Activated CD4-positive, alpha-beta T cell treated with anti-CD3 and anti-CD28 coated beads for 36 hours (primary cell): ENCODE results near the gene POGLUT2. TPM values are rescaled to one million over a fixed set of nuclear protein-coding genes. Genes with fewer than 3 reads are reported as not detected.
"Not testable (repeated sequence)": the region's sequence is repeated elsewhere in the genome, so short reads cannot be mapped to it uniquely, and the experiment has no call there.

Source experiments
- ATAC-seq: fragments of 200-7000 bp; cut with Tn5 transposase; one replicate; pipeline ENCODE4 v1.10.0; 2021; ENCODE audit warnings: mild to moderate bottlenecking, moderate library complexity
- CTCF ChIA-PET: fragments of 350-600 bp; sonication (Branson Sonifier 250); formaldehyde crosslinking; loops from one replicate; lab custom pipeline; 2021; ENCODE audit warnings: antibody characterized with exemption; lab: Charles Lee
- POLR2A ChIA-PET: fragments of 350-600 bp; sonication (Branson Sonifier 250); formaldehyde crosslinking; loops from one replicate; lab custom pipeline; 2021; ENCODE audit warnings: antibody characterized with exemption, inconsistent platforms; lab: Charles Lee
- DNase-seq: peaks from one replicate; pipeline ENCODE4 v3.0.0-alpha.2; 2020
- H3K27ac Mint-ChIP-seq: one replicate; pipeline ENCODE4 v1.8.0; 2021; ENCODE audit warnings: mixed read lengths
- H3K27me3 Mint-ChIP-seq: one replicate; pipeline ENCODE4 v1.8.0; 2021; ENCODE audit warnings: mixed read lengths
- H3K36me3 Mint-ChIP-seq: one replicate; pipeline ENCODE4 v1.8.0; 2021; ENCODE audit warnings: low read depth, mixed read lengths
- H3K4me1 Mint-ChIP-seq: one replicate; pipeline ENCODE4 v1.8.0; 2021; ENCODE audit warnings: mixed read lengths
- H3K4me3 Mint-ChIP-seq: one replicate; pipeline ENCODE4 v1.8.0; 2021; ENCODE audit warnings: mild to moderate bottlenecking, moderate library complexity, mixed read lengths
- H3K9me3 Mint-ChIP-seq: one replicate; pipeline ENCODE4 v1.8.0; 2021; ENCODE audit warnings: low read depth, mixed read lengths
- intact Hi-C, 2 experiments: fragments of 100-400 bp; cut with DNase I in 1 of 2; cut with micrococcal nuclease in 1 of 2; formaldehyde crosslinking; loops; one replicate each; pipeline versions ENCODE4 v1.14.2 to v1.15.1; 2022 to 2024; cut with DNase I, micrococcal nuclease
- total RNA-seq, 2 experiments: library from RNA; stranded (reverse); gene quantifications; one replicate each; pipeline ENCODE4 v1.2.3, GENCODE V29; 2021

The POGLUT2 gene
- total RNA-seq, 2 experiments from 2014 or later: 3.3 to 3.7 TPM

DNA sequence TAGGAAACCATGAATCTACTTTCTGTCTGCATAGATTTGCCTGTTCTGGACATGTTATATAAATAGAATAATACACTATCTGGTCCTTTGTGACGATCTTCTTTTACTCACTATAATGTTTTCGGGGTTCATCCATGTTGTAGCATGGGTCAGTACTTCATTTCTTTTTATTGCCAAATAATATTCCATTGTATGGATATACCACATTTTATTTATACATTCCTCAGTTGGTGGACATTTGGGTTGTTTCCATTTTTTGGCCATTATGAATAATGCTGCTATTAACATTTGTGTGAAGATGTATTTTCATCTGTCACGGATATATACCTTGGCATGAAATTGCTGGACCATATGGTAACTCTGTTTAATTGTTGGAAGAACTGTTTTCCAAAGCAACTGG is 6.9 kb upstream of the POGLUT2 start:
- intact Hi-C loops: no loop called here
- no peak for DNase-seq
- Mint-ChIP-seq H3K9me3 (no peaks in the 10 kb centered on the region), H3K27ac (no peak overlapping the region), H3K4me1 (peaks cover 18% of the 10 kb centered on the region), H3K4me3 (no peak overlapping the region), H3K27me3 (no peaks in the 10 kb centered on the region), H3K36me3 (peaks cover 21% of the 10 kb centered on the region)
- ATAC-seq: no peak
- POLR2A ChIA-PET: no interaction called here
- CTCF ChIA-PET: no interaction called here

DNA sequence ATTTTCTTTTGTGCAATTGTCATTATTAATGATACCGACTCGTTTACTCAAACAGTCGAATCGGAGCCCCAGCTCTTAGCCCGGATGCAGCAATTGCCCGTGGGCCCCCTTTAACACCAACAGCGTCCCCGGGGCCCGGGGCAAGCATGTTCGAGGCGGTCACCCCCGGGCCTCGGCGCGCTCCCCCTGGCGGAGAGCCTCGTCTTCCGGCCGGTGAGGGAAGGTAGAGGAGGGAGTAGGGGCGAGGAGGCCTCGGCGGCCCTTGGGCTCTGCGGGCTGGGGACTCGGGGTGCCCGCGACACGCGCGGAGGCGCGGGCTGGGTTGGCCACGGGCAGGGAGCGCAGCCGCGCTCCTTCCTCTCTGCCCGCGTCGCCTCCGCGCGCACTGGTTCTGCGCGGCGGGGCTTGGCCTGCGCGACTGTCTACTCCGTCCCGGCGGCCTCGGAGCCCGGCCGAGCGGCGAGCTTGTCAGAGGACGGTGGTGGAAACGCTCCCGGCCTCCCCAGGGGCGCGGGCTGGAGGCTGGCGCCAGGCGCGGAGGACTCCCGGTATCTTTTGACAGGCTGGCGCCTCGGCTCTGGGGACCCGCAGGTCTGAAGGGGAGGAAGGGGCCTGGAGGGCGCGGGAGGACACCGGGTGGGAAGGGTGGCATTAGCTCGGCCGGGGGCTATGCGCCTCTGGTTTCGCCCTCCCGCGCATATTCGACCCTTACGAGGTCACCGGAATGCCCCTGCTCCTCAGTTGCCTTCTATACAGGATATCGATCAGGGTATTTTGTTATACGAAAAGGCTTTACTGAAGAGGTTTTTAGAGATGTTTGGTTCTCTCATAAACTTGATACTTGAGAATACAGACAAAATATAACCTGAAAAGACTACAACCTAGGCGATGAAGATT is 1.6 kb upstream of the POGLUT2 start:
- intact Hi-C loops: loop anchor here (1.0 kb wide), 4 partner anchors 27 to 208 kb away; partner anchors contain the start of genes TEX30 (in 2 of the 2) and TPP2 (in 1 of the 2)
- peak; percentile 81 for ATAC-seq
- ChIA-PET CTCF (interaction anchor here (0.7 to 2.9 kb wide), 14 partner anchors 8 to 219 kb away, joined by 3 to 11 read pairs (median 3); partner anchors contain the start of genes ERCC5 and TEX30), POLR2A (interaction anchor here (1.6 kb wide), 1 partner anchor 204 kb away, joined by 6 read pairs; the partner anchor contains the start of gene TPP2)
- peak; percentile 91 for DNase-seq
- Mint-ChIP-seq H3K4me1 (peaks cover 26% of the 10 kb centered on the region), H3K36me3 (peaks cover 7% of the 10 kb centered on the region), H3K9me3 (no peaks in the 10 kb centered on the region), H3K27me3 (peaks cover 6% of the 10 kb centered on the region), H3K27ac (peak overlapping the region; percentile 73), H3K4me3 (peak overlapping the region; percentile 89)

DNA sequence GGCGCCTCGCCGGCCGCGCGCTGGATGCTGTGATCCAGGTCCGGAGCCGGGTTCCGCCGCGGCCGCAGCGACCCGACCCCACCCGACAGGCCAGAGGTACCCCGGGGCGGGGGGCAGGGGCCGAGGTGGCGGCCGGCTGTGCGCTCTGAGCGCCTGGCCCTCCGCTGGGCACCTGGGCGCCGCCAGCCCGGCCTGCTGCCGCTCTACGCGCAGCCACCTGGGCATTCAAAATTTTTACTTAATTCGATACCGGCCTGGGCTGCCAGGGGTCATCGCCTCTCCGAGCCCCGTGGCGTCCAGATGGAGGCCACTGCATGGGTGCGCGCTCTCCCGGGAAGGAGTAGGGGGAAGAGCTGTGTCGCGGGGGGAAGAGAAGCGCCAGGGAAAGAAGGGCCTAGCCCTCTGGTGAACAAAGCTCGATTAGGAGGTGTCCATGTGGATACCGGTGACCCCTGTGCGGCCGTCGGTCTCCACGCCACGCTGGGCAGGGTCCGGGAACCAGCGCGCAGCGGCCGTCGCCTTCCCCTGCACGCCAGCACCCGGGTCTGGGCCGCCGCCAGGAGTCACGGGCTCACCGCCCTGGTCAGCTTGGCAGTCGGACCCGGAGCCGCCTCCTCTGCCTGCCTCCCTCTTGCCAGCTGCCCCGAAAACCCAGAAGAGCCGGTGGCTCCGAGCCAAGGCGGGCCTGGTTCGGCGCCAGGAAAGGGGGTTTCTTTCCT is 809 bp upstream of the POGLUT2 start:
- DNase-seq (no peak), ATAC-seq (peak; percentile 4)
- ChIA-PET CTCF (interaction anchor here (0.7 to 2.9 kb wide), 9 partner anchors 9 to 204 kb away, joined by 3 to 11 read pairs (median 3); partner anchors contain the start of genes ERCC5 and TEX30), POLR2A (interaction anchor here (1.6 kb wide), 1 partner anchor 203 kb away, joined by 6 read pairs; the partner anchor contains the start of gene TPP2)
- peaks cover 5% of the 10 kb centered on the region for H3K36me3 Mint-ChIP-seq
- no peaks in the 10 kb centered on the region for H3K9me3 Mint-ChIP-seq
- H3K27me3 Mint-ChIP-seq: peaks cover 6% of the 10 kb centered on the region
- H3K27ac Mint-ChIP-seq: peak overlapping the region; percentile 73
- intact Hi-C loops: loop anchor here (1.0 kb wide), 5 partner anchors 26 to 405 kb away; partner anchors contain the start of genes TEX30 (in 2 of the 2) and TPP2 (in 2 of the 2)
- peaks cover 26% of the 10 kb centered on the region for H3K4me1 Mint-ChIP-seq
- H3K4me3 Mint-ChIP-seq: peak overlapping the region; percentile 89

DNA sequence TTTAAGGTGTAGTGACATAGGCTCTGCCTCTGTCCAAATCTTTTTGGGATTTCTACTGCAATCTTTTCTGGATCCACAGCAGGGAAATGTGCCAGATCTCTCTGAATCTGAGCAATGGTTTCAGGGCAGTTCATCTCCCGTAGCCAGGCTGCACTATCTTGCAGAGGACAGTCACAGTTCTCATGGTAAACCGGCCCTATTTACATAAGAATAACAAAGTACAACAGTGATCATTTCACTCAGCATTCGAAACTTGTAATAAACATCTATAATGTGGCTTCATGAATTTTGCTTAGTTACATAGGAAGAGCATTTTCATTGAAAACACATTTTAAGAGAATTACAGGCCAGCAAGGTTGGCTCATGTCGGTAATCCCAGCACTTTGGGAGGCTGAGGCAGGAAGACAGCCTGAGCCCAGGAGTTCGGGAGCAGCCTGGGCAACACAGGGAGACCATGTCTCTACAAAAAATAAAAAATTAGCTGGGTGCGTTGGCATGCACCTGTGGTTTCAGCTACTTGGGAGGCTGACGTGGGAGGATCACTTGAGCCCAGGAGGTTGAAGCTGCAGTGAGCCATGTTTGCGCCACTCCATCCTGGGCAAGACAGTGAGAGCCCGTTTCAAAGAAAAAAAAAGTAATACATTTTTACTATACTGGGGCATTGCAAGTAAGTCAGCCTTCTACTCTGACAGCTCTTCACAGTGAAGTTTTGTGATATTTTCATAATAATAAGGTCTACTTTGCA is 5.0 kb downstream of the POGLUT2 start:
- intact Hi-C loops: no loop called here
- POLR2A ChIA-PET: no interaction called here
- H3K4me3 Mint-ChIP-seq: no peak overlapping the region
- peaks cover 8% of the 10 kb centered on the region for H3K36me3 Mint-ChIP-seq
- peaks cover 8% of the 10 kb centered on the region for H3K27me3 Mint-ChIP-seq
- peaks cover 6% of the 10 kb centered on the region for H3K4me1 Mint-ChIP-seq
- H3K9me3 Mint-ChIP-seq: no peaks in the 10 kb centered on the region
- CTCF ChIA-PET: interaction anchor here (0.8 to 1.3 kb wide), 3 partner anchors 11 to 40 kb away, joined by 3 to 4 read pairs (median 3); partner anchors contain the start of gene TEX30
- DNase-seq: no peak
- H3K27ac Mint-ChIP-seq: no peak overlapping the region
- ATAC-seq: no peak

DNA sequence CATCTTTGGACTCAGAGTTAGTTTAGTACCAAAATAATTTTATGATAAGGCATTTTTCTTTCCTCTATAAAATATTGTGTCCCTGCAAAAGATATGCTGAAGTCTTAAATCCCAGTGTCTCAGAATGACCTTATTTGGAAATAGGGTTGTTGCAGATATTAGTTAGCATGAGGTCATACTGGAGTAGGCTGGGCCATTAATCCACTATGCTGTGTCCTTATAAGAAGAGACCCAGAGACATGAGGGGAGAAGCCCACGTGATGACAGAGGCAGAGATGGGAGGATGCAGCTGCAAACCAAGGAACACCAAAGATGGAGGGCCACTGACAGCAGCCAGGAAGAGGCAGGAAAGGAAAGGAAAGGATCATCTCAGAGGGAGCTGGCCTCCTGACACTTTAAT is 6.4 kb downstream of the POGLUT2 start:
- ChIA-PET CTCF (interaction anchor here (0.5 to 1.3 kb wide), 3 partner anchors 9 to 236 kb away, joined by 3 to 4 read pairs (median 3); partner anchors contain the start of gene TEX30), POLR2A (no interaction called here)
- Mint-ChIP-seq H3K9me3 (no peaks in the 10 kb centered on the region), H3K27me3 (peaks cover 8% of the 10 kb centered on the region), H3K27ac (no peak overlapping the region), H3K4me1 (peaks cover 4% of the 10 kb centered on the region), H3K4me3 (no peak overlapping the region), H3K36me3 (peaks cover 17% of the 10 kb centered on the region)
- intact Hi-C loops: no loop called here
- no peak for DNase-seq
- ATAC-seq: no peak

DNA sequence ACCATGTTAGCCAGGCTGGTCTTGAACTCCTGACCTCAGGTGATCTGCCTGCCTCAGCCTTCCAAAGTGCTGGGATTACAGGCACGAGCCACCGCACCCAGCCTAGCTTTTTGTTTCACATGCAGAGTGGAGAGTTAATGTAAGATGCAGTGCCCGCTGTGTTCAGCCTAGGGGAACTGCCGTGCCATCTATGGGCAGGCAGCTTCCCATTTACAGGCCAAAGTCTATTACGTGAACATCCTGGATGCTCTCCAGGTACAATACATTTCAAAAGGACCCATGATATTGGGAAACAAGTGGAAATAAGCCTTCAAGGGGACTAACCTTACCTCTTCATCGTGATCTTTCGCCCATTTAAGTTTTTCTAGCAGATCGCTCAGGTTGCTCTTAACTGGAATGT is 10.1 kb downstream of the POGLUT2 start:
- Mint-ChIP-seq H3K9me3 (no peaks in the 10 kb centered on the region), H3K27me3 (no peaks in the 10 kb centered on the region), H3K4me1 (peaks cover 2% of the 10 kb centered on the region), H3K36me3 (peaks cover 17% of the 10 kb centered on the region), H3K4me3 (no peak overlapping the region), H3K27ac (no peak overlapping the region)
- DNase-seq (no peak), ATAC-seq (no peak)
- CTCF ChIA-PET: no interaction called here
- POLR2A ChIA-PET: no interaction called here
- intact Hi-C loops: no loop called here

DNA sequence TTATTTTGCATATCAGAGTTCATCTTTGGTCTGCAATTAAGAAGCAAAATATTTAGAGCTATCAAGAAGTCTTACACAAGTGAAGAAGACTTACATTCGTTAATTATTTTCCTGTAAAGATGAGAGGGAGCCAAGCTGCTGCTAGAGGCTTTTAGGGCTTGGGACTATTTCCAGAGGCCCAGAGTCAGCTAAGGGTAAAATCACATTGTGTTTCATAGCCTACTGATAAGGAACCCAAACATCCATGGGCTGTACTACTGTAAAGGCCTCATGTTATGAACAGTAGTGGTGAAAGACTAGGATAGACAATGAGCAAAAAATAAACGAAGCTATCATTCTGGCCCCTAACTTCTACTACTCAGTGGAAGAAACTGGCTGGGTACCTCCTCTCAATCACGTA is 14.3 kb downstream of the POGLUT2 start:
- Mint-ChIP-seq H3K27ac (no peak overlapping the region), H3K4me1 (peaks cover 19% of the 10 kb centered on the region), H3K36me3 (peaks cover 29% of the 10 kb centered on the region), H3K9me3 (peaks cover 6% of the 10 kb centered on the region), H3K4me3 (no peak overlapping the region), H3K27me3 (no peaks in the 10 kb centered on the region)
- DNase-seq (no peak), ATAC-seq (no peak)
- intact Hi-C loops: no loop called here
- CTCF ChIA-PET: interaction anchor here (0.7 to 1.3 kb wide), 2 partner anchors 10 to 15 kb away, joined by 3 read pairs; no protein-coding TSS in a partner anchor
- POLR2A ChIA-PET: no interaction called here

DNA sequence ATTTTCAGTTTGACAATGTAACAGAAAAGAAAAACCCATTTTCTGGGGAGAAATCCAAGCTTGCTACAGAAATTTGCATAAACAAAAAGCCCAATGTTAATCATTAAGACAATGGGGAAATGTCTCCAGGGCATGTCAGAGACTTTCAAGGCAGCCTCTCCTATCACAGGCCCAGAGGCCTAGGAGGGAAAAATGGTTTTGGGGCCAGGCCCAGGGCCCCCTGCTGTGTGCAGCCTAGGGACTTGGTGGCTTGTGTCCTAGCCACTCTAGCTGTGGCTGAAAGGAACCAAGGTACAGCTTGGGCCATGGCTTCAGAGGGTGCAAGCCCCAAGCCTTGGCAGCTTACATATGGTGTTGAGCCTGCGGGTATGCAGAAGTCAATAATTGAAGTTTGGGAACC is 17.2 kb downstream of the POGLUT2 start:
- DNase-seq (no peak), ATAC-seq (no peak)
- H3K4me3 Mint-ChIP-seq: no peak overlapping the region
- ChIA-PET POLR2A (no interaction called here), CTCF (interaction anchor here (1.1 kb wide), 1 partner anchor 200 kb away, joined by 3 read pairs; no protein-coding TSS in a partner anchor)
- H3K27ac Mint-ChIP-seq: no peak overlapping the region
- peaks cover 19% of the 10 kb centered on the region for H3K36me3 Mint-ChIP-seq
- H3K4me1 Mint-ChIP-seq: peaks cover 27% of the 10 kb centered on the region
- peaks cover 6% of the 10 kb centered on the region for H3K9me3 Mint-ChIP-seq
- intact Hi-C loops: no loop called here
- no peaks in the 10 kb centered on the region for H3K27me3 Mint-ChIP-seq

DNA sequence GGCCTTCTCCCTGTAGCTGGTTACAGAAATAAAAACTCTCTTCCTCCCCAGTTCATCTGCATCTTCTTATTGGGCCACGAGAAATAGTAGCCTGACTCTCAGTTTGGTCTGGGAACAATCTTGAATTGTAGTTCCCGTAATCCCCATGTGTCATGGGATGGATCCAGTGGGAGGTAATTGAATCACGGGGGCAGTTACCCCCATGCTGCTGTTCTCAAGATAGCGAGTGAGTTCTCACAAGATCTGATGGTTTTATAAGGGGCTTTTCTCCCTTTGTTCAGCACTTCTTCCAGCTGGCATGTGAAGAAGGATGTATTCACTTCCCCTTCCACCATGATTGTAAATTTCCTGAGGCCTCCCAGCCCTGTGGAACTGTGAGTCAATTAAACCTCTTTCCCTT is 18.1 kb downstream of the POGLUT2 start:
- H3K36me3 Mint-ChIP-seq: peaks cover 19% of the 10 kb centered on the region

DNA sequence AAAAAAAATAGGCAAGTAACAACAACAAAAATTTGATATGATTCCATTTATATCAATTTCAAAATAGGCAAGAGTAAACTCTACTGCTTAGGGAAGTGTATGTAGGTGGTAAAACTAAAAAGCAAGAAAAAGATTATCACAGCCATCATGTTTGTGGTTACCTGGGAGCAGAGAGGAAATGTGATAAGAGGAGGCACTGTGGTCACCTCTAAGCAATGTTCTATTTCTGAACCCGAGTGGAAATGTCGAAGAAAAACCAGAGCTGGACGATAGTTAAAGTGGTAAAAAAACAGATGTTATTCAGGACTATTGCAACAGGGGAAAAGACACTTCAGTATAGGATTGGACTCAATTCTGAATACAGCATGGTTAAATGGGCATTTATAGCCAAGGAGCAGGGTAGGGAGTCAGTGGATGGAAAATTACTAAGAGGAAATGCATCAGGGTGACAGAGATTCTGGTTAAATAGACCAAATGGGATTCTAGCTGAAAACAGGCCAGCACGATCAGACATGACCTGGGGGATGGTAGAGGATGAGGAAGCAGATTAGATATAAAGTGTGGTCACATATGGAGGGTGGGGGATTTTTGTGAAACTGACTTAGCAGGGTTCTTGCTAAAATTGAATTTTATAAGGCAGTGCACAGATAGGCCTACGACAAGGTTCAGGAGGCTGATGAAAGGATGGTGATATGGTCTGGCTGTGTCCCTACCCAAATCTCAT is 19.2 kb downstream of the POGLUT2 start:
- Mint-ChIP-seq H3K9me3 (peaks cover 6% of the 10 kb centered on the region), H3K36me3 (peaks cover 19% of the 10 kb centered on the region), H3K4me3 (peak overlapping the region; percentile 30), H3K27me3 (no peaks in the 10 kb centered on the region), H3K4me1 (peaks cover 30% of the 10 kb centered on the region), H3K27ac (peak overlapping the region; percentile 90)
- CTCF ChIA-PET: interaction anchor here (1.0 kb wide), 1 partner anchor 20 kb away, joined by 3 read pairs; no protein-coding TSS in a partner anchor
- DNase-seq (peak; percentile 40), ATAC-seq (peak; percentile 87)
- intact Hi-C loops: loop anchor here (1.0 to 10.0 kb wide), 2 partner anchors 19 to 385 kb away; partner anchors contain the start of gene POGLUT2 (in 1 of the 2)
- POLR2A ChIA-PET: no interaction called here

More for the DNA sequence above, 18.1 kb downstream of the POGLUT2 start:
- CTCF ChIA-PET, H3K9me3 Mint-ChIP-seq, H3K4me3 Mint-ChIP-seq, ATAC-seq, intact Hi-C loops, POLR2A ChIA-PET, H3K27me3 Mint-ChIP-seq, DNase-seq: not testable (repeated sequence)
- Mint-ChIP-seq H3K4me1 (peaks cover 27% of the 10 kb centered on the region), H3K27ac (peak overlapping the region; percentile 77)
